HEK293 (cell line): Measurements from ENCODE around the gene C5.

Experiments used
- KLF10 ChIP-seq: fragments of 450-650 bp; IDR thresholded peaks from 2 replicates; pipeline ENCODE4 v1.5.1; 2018; ENCODE audit warnings: missing biosample characterization, mild to moderate bottlenecking, missing genetic modification characterization
- KLF7 ChIP-seq: fragments of 450-650 bp; formaldehyde crosslinking; IDR thresholded peaks from 2 replicates; pipeline ENCODE4 v1.5.1; 2016; ENCODE audit warnings: missing biosample characterization, missing genetic modification characterization, borderline replicate concordance
- KLF8 ChIP-seq: fragments of 450-650 bp; formaldehyde crosslinking; IDR thresholded peaks from 2 replicates; pipeline ENCODE4 v1.5.1; 2016; ENCODE audit warnings: missing biosample characterization, missing genetic modification characterization
- MEIS1 ChIP-seq: sonication (generic); formaldehyde crosslinking; IDR thresholded peaks from 2 replicates; pipeline ENCODE4 v1.8.1; 2022; ENCODE audit warnings: missing genetic modification reagents, mild to moderate bottlenecking, borderline replicate concordance
- SCRT2 ChIP-seq: fragments of 450-650 bp; formaldehyde crosslinking; IDR thresholded peaks from 2 replicates; pipeline ENCODE4 v1.5.1; 2016; ENCODE audit warnings: missing biosample characterization, missing genetic modification characterization
- SP2 ChIP-seq: fragments of 450-650 bp; formaldehyde crosslinking; IDR thresholded peaks from 2 replicates; pipeline ENCODE4 v1.5.1; 2016; ENCODE audit warnings: missing biosample characterization, missing genetic modification characterization
- SP3 ChIP-seq: fragments of 450-650 bp; formaldehyde crosslinking; IDR thresholded peaks from 2 replicates; pipeline ENCODE4 v1.5.1; 2016; ENCODE audit warnings: missing biosample characterization, missing genetic modification characterization
- SP7 ChIP-seq: fragments of 450-650 bp; formaldehyde crosslinking; IDR thresholded peaks from 2 replicates; pipeline ENCODE4 v1.5.1; 2016; ENCODE audit warnings: missing biosample characterization, missing genetic modification characterization
- WT1 ChIP-seq: fragments of 450-650 bp; formaldehyde crosslinking; IDR thresholded peaks from 2 replicates; pipeline ENCODE4 v1.5.1; 2016; ENCODE audit warnings: missing biosample characterization, missing genetic modification characterization
- ZBTB17 ChIP-seq: fragments of 450-650 bp; formaldehyde crosslinking; IDR thresholded peaks from 2 replicates; pipeline ENCODE4 v1.5.1; 2016; ENCODE audit warnings: missing biosample characterization, missing genetic modification characterization
- ZFHX2 ChIP-seq: fragments of 450-650 bp; formaldehyde crosslinking; conservative IDR thresholded peaks from 2 replicates; pipeline ENCODE4 v1.5.1; 2016; ENCODE audit warnings: missing biosample characterization, missing genetic modification characterization
- ZNF10 ChIP-seq: fragments of 450-650 bp; formaldehyde crosslinking; IDR thresholded peaks from 2 replicates; pipeline ENCODE4 v1.5.1; 2017; ENCODE audit warnings: missing biosample characterization, missing genetic modification characterization
- ZNF121 ChIP-seq: fragments of 450-650 bp; formaldehyde crosslinking; IDR thresholded peaks from 2 replicates; pipeline ENCODE4 v1.5.1; 2016; ENCODE audit warnings: missing biosample characterization, missing genetic modification characterization
- ZNF2 ChIP-seq: fragments of 450-650 bp; formaldehyde crosslinking; IDR thresholded peaks from 2 replicates; pipeline ENCODE4 v1.5.1; 2016; ENCODE audit warnings: missing biosample characterization, missing genetic modification characterization
- ZNF324 ChIP-seq: fragments of 450-650 bp; formaldehyde crosslinking; IDR thresholded peaks from 2 replicates; pipeline ENCODE4 v1.5.1; 2016; ENCODE audit warnings: missing biosample characterization, missing genetic modification characterization
- ZNF335 ChIP-seq: fragments of 450-650 bp; formaldehyde crosslinking; conservative IDR thresholded peaks from 2 replicates; pipeline ENCODE4 v1.5.1; 2016; ENCODE audit warnings: missing biosample characterization, missing genetic modification characterization
- ZNF391 ChIP-seq: fragments of 450-650 bp; formaldehyde crosslinking; IDR thresholded peaks from 2 replicates; pipeline ENCODE4 v1.5.1; 2016; ENCODE audit warnings: low read depth, missing biosample characterization, missing genetic modification characterization, borderline replicate concordance
- ZNF426 ChIP-seq: fragments of 450-650 bp; formaldehyde crosslinking; IDR thresholded peaks from 2 replicates; pipeline ENCODE4 v1.5.1; 2017; ENCODE audit warnings: missing biosample characterization, missing genetic modification characterization, mild to moderate bottlenecking, inconsistent platforms, moderate library complexity
- ZNF501 ChIP-seq: fragments of 450-650 bp; formaldehyde crosslinking; IDR thresholded peaks from 2 replicates; pipeline ENCODE4 v1.5.1; 2016; ENCODE audit warnings: missing biosample characterization, missing genetic modification characterization
- ZNF561 ChIP-seq: fragments of 450-650 bp; IDR thresholded peaks from 2 replicates; pipeline ENCODE4 v1.5.1; 2018; ENCODE audit warnings: missing biosample characterization, missing genetic modification characterization, borderline replicate concordance
- ZNF600 ChIP-seq: fragments of 450-650 bp; formaldehyde crosslinking; IDR thresholded peaks from 2 replicates; pipeline ENCODE4 v1.5.1; 2016; ENCODE audit warnings: missing biosample characterization, missing genetic modification characterization
- ZNF610 ChIP-seq: fragments of 450-650 bp; formaldehyde crosslinking; IDR thresholded peaks from 2 replicates; pipeline ENCODE4 v1.5.1; 2016; ENCODE audit warnings: missing biosample characterization, missing genetic modification characterization, borderline replicate concordance
- ZNF621 ChIP-seq: fragments of 450-650 bp; formaldehyde crosslinking; IDR thresholded peaks from 2 replicates; pipeline ENCODE4 v1.5.1; 2017; ENCODE audit warnings: missing biosample characterization, missing genetic modification characterization
- ZNF629 ChIP-seq: fragments of 450-650 bp; formaldehyde crosslinking; IDR thresholded peaks from 2 replicates; pipeline ENCODE4 v1.5.1; 2017; ENCODE audit warnings: missing biosample characterization, missing genetic modification characterization
- ZNF747 ChIP-seq: fragments of 450-650 bp; formaldehyde crosslinking; IDR thresholded peaks from 2 replicates; pipeline ENCODE4 v1.5.1; 2016; ENCODE audit warnings: missing biosample characterization, missing genetic modification characterization
- ZNF76 ChIP-seq: fragments of 450-650 bp; formaldehyde crosslinking; IDR thresholded peaks from 2 replicates; pipeline ENCODE4; 2016; ENCODE audit warnings: low read depth, missing biosample characterization, missing genetic modification characterization, borderline replicate concordance
- ZNF785 ChIP-seq: fragments of 450-650 bp; formaldehyde crosslinking; IDR thresholded peaks from 2 replicates; pipeline ENCODE4 v1.5.1; 2016; ENCODE audit warnings: missing biosample characterization, missing genetic modification characterization
- ZSCAN16 ChIP-seq: fragments of 450-650 bp; formaldehyde crosslinking; IDR thresholded peaks from 2 replicates; pipeline ENCODE4 v1.5.1; 2016; ENCODE audit warnings: missing biosample characterization, missing genetic modification characterization
- TF ChIP-seq, protein P1 (sequence below): fragments of 450-650 bp; formaldehyde crosslinking; IDR thresholded peaks from 2 replicates; pipeline ENCODE4 v1.5.1; 2016; ENCODE audit warnings: missing biosample characterization, missing genetic modification characterization
- TF ChIP-seq, protein P2 (sequence below): fragments of 450-650 bp; formaldehyde crosslinking; IDR thresholded peaks from 2 replicates; pipeline ENCODE4 v1.5.1; 2016; ENCODE audit warnings: missing biosample characterization, missing genetic modification characterization
- TF ChIP-seq, protein P3 (sequence below): fragments of 450-650 bp; formaldehyde crosslinking; IDR thresholded peaks from 2 replicates; pipeline ENCODE4 v1.5.1; 2016; ENCODE audit warnings: missing biosample characterization, missing genetic modification characterization, borderline replicate concordance
- TF ChIP-seq, protein P4 (sequence below): fragments of 450-650 bp; formaldehyde crosslinking; IDR thresholded peaks from 2 replicates; pipeline ENCODE4 v1.5.1; 2016; ENCODE audit warnings: missing biosample characterization, missing genetic modification characterization

Gene C5

DNA sequence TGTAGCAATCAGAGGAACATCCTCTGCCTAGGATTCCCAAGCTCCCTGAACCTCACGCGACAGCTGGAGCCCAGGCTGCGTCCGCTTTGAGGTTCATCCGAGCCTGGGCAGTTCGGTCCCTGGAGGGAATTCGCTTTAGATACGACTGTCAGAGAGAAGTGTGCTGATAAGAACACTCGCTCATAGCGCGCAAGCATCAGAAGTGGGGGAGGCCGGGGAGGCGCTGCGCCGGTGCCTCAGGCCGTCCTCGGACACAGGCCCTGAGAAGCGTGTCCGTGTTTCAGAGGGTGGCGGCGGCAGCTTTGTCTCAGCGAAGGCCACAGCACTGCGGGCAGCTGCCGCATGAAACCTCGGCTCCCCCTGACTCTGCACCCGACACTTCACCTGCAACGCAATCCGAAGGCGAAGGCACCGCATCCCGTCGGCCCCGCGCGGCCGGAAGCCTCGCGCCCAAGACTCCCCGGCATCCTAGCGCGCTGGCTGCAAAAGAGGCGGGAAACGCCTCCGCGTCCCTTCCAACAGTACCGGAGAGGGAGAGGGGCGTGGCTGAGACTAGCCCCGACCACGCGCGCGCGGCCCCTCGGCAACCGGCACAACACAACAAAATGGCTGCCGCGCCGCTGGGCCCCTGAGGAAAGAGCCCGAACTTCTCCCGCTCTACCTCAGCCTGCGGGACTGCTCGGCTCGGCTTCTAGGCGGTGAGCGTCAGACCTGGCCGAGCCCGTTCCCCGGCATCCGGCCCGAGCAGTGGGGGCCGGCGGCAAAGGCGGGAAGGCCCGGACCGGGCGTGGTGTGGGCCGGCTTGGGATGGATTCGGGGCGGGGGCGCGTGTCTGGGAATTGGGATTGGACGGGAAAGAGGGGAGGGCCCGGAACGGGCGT is 24.5 kb upstream of the C5 start, which contains the start of gene CNTRL (continued):
- TF ChIP-seq KLF10 (tag by site-specific recombination), result peak; percentile 86; the same call in 1 of the 2 replicates
- peak; percentile 95 for TF ChIP-seq ZFHX2
- TF ChIP-seq ZNF2, result peak; percentile 87
- TF ChIP-seq ZNF561 (tag by site-specific recombination), result peak; percentile 57; the same call in 1 of the 2 replicates
- peak; percentile 50; the same call in 1 of the 2 replicates for TF ChIP-seq ZNF391
- TF ChIP-seq ZNF600 (tag by site-specific recombination), result peak; percentile 98
- TF ChIP-seq, protein P1, sequence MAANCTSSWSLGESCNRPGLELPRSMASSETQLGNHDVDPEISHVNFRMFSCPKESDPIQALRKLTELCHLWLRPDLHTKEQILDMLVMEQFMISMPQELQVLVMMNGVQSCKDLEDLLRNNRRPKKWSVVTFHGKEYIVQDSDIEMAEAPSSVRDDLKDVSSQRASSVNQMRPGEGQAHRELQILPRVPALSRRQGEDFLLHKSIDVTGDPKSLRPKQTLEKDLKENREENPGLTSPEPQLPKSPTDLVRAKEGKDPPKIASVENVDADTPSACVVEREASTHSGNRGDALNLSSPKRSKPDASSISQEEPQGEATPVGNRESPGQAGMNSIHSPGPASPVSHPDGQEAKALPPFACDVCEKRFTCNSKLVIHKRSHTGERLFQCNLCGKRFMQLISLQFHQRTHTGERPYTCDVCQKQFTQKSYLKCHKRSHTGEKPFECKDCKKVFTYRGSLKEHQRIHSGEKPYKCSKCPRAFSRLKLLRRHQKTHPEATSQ (tag by site-specific recombination), result peak; percentile 89
- TF ChIP-seq KLF7 (tag by site-specific recombination), result peak; percentile 77
- TF ChIP-seq MEIS1 (CRISPR knock-in tag), result no peak
- TF ChIP-seq ZNF10 (tag by site-specific recombination), result peak; percentile 32; the same call in 1 of the 2 replicates
- TF ChIP-seq KLF8 (tag by site-specific recombination), result peak; percentile 99; the same call in 1 of the 2 replicates
- no peak for TF ChIP-seq ZNF747 (tag by site-specific recombination)
- TF ChIP-seq ZNF610 (tag by site-specific recombination), result 0 out of 2 replicates have a peak, but pooled peaks have one; percentile 61
- no peak for TF ChIP-seq ZNF785 (tag by site-specific recombination)
- peak; percentile 65 for TF ChIP-seq ZNF629
- TF ChIP-seq SP3 (tag by site-specific recombination), result peak; percentile 99
- TF ChIP-seq SP7 (tag by site-specific recombination), result peak; percentile 75
- no peak for TF ChIP-seq ZNF426 (tag by site-specific recombination)
- TF ChIP-seq, protein P2, sequence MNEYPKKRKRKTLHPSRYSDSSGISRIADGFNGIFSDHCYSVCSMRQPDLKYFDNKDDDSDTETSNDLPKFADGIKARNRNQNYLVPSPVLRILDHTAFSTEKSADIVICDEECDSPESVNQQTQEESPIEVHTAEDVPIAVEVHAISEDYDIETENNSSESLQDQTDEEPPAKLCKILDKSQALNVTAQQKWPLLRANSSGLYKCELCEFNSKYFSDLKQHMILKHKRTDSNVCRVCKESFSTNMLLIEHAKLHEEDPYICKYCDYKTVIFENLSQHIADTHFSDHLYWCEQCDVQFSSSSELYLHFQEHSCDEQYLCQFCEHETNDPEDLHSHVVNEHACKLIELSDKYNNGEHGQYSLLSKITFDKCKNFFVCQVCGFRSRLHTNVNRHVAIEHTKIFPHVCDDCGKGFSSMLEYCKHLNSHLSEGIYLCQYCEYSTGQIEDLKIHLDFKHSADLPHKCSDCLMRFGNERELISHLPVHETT (tag by site-specific recombination), result peak; percentile 31; the same call in 1 of the 2 replicates
- TF ChIP-seq ZNF501 (tag by site-specific recombination), result peak; percentile 96
- no peak; the same call in 1 of the 2 replicates for TF ChIP-seq ZNF121 (tag by site-specific recombination)
- peak; percentile 68 for TF ChIP-seq ZNF324 (tag by site-specific recombination)
- TF ChIP-seq, protein P3, sequence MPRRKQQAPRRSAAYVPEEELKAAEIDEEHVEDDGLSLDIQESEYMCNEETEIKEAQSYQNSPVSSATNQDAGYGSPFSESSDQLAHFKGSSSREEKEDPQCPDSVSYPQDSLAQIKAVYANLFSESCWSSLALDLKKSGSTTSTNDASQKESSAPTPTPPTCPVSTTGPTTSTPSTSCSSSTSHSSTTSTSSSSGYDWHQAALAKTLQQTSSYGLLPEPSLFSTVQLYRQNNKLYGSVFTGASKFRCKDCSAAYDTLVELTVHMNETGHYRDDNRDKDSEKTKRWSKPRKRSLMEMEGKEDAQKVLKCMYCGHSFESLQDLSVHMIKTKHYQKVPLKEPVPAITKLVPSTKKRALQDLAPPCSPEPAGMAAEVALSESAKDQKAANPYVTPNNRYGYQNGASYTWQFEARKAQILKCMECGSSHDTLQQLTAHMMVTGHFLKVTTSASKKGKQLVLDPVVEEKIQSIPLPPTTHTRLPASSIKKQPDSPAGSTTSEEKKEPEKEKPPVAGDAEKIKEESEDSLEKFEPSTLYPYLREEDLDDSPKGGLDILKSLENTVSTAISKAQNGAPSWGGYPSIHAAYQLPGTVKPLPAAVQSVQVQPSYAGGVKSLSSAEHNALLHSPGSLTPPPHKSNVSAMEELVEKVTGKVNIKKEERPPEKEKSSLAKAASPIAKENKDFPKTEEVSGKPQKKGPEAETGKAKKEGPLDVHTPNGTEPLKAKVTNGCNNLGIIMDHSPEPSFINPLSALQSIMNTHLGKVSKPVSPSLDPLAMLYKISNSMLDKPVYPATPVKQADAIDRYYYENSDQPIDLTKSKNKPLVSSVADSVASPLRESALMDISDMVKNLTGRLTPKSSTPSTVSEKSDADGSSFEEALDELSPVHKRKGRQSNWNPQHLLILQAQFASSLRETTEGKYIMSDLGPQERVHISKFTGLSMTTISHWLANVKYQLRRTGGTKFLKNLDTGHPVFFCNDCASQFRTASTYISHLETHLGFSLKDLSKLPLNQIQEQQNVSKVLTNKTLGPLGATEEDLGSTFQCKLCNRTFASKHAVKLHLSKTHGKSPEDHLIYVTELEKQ (tag by site-specific recombination), result 0 out of 2 replicates have a peak, but pooled peaks have one; percentile 16
- peak; percentile 87 for TF ChIP-seq ZNF76 (tag by site-specific recombination)
- TF ChIP-seq ZSCAN16 (tag by site-specific recombination), result no peak
- no peak for TF ChIP-seq ZNF621
- TF ChIP-seq, protein P4, sequence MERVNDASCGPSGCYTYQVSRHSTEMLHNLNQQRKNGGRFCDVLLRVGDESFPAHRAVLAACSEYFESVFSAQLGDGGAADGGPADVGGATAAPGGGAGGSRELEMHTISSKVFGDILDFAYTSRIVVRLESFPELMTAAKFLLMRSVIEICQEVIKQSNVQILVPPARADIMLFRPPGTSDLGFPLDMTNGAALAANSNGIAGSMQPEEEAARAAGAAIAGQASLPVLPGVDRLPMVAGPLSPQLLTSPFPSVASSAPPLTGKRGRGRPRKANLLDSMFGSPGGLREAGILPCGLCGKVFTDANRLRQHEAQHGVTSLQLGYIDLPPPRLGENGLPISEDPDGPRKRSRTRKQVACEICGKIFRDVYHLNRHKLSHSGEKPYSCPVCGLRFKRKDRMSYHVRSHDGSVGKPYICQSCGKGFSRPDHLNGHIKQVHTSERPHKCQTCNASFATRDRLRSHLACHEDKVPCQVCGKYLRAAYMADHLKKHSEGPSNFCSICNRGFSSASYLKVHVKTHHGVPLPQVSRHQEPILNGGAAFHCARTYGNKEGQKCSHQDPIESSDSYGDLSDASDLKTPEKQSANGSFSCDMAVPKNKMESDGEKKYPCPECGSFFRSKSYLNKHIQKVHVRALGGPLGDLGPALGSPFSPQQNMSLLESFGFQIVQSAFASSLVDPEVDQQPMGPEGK (tag by site-specific recombination), result 0 out of 2 replicates have a peak, but pooled peaks have one; percentile 99
- TF ChIP-seq ZBTB17 (tag by site-specific recombination), result peak; percentile 93
- TF ChIP-seq SCRT2, result 0 out of 2 replicates have a peak, but pooled peaks have one; percentile 9
- peak; percentile 83 for TF ChIP-seq ZNF335
- TF ChIP-seq WT1 (tag by site-specific recombination), result peak; percentile 63
- peak; percentile 96 for TF ChIP-seq SP2 (tag by site-specific recombination)
